H1 (cell line): ENCODE measurements around the gene CYBRD1. TPM values are rescaled to one million over a fixed set of nuclear protein-coding genes. Genes with fewer than 3 reads are reported as not detected.

Experiments used
- CTCF ChIA-PET: fragments of 300-600 bp; sonication (Branson Sonifier 250); formaldehyde crosslinking; loops from one replicate; lab custom pipeline; 2021; ENCODE audit not compliant: partially characterized antibody; lab: Charles Lee
- POLR2A ChIA-PET: fragments of 300-600 bp; sonication (Branson Sonifier 250); formaldehyde crosslinking; loops from one replicate; lab custom pipeline; 2021; ENCODE audit warnings: inconsistent platforms; ENCODE audit not compliant: partially characterized antibody; lab: Charles Lee
- DNase-seq, 2 experiments: peaks; one replicate each; pipeline versions ENCODE4 v3.0.0 to v3.0.0-alpha.2; 2010 to 2022; ENCODE audit warnings: low spot score in 2 of 2, low read depth in 1 of 2, mixed read lengths in 1 of 2
- FAIRE-seq: peaks from 2 replicates; lab custom pipeline; 2011; peaks lifted over from hg19 to GRCh38; lab: Jason Lieb, UNC
- H2AFZ ChIP-seq: 2 replicates; pipeline ENCODE4 v1.8.1; 2012; ENCODE audit warnings: low read length, inconsistent platforms
- H2AK5ac ChIP-seq: 2 replicates; pipeline ENCODE4 v1.6.1; 2013; ENCODE audit warnings: low read depth, low read length
- H2BK120ac ChIP-seq: replicated peaks from 2 replicates; pipeline ENCODE3; 2013; ENCODE audit warnings: low read depth, low read length, inconsistent platforms
- H2BK12ac ChIP-seq: 2 replicates; pipeline ENCODE4 v1.6.1; 2013; ENCODE audit warnings: low read depth, low read length
- H2BK15ac ChIP-seq: 2 replicates; pipeline ENCODE4 v1.6.1; 2013; ENCODE audit warnings: low read length
- H2BK20ac ChIP-seq: 2 replicates; pipeline ENCODE4 v1.6.1; 2013; ENCODE audit warnings: low read length
- H2BK5ac ChIP-seq: 2 replicates; pipeline ENCODE4 v1.6.1; 2013; ENCODE audit warnings: low read depth, low read length
- H3K14ac ChIP-seq: 2 replicates; pipeline ENCODE4 v1.6.1; 2013; ENCODE audit warnings: inconsistent platforms; ENCODE audit not compliant: insufficient read length
- H3K18ac ChIP-seq: 2 replicates; pipeline ENCODE4 v1.6.1; 2013; ENCODE audit warnings: low read length; ENCODE audit errors: extremely low read depth
- H3K23ac ChIP-seq: 2 replicates; pipeline ENCODE4 v1.6.1; 2013; ENCODE audit warnings: inconsistent platforms; ENCODE audit not compliant: insufficient read length
- H3K23me2 ChIP-seq: 2 replicates; pipeline ENCODE4 v1.6.1; 2013; ENCODE audit warnings: low read depth, low read length
- H3K27ac ChIP-seq: 2 replicates; pipeline ENCODE4 v1.6.1; 2011; ENCODE audit warnings: low read depth, low read length, inconsistent platforms
- H3K27me3 ChIP-seq, 4 experiments: replicated peaks in 1 of 4; 1 replicate in 1 of 4; 2 replicates in 3 of 4; pipeline versions ENCODE4 v1.6.1 to v1.8.1; 2011 to 2013; ENCODE audit warnings: low read length in 3 of 4, mild to moderate bottlenecking in 3 of 4, inconsistent platforms in 2 of 4, mixed read lengths in 2 of 4, moderate library complexity in 1 of 4; ENCODE audit not compliant: control insufficient read depth in 3 of 4, insufficient read depth in 3 of 4; ENCODE audit errors: extremely low read depth in 1 of 4
- H3K36me3 ChIP-seq, 4 experiments: 2 replicates each; pipeline versions ENCODE4 v1.6.1 to v1.8.1; 2011 to 2013; ENCODE audit warnings: mild to moderate bottlenecking in 4 of 4, low read length in 3 of 4, moderate library complexity in 2 of 4, control low read depth in 1 of 4, inconsistent platforms in 1 of 4; ENCODE audit not compliant: insufficient read depth in 4 of 4, control insufficient read depth in 2 of 4
- H3K4ac ChIP-seq: replicated peaks from 2 replicates; pipeline ENCODE3; 2013; ENCODE audit warnings: low read length, low read depth, mixed read lengths, inconsistent platforms; ENCODE audit not compliant: insufficient read length
- H3K4me1 ChIP-seq, 4 experiments: replicated peaks in 1 of 4; 1 replicate in 1 of 4; 2 replicates in 3 of 4; pipeline versions ENCODE4 v1.6.1 to v1.8.1; 2011 to 2013; ENCODE audit warnings: low read length in 3 of 4, inconsistent platforms in 2 of 4, mixed read lengths in 1 of 4; ENCODE audit not compliant: insufficient read depth in 4 of 4, control insufficient read depth in 3 of 4
- H3K4me2 ChIP-seq, 2 experiments: 2 replicates each; pipeline versions ENCODE4 v1.6.1 to v1.8.1; 2011 to 2013; ENCODE audit warnings: low read depth in 2 of 2, low read length in 2 of 2, control low read depth in 1 of 2, inconsistent platforms in 1 of 2, mild to moderate bottlenecking in 1 of 2; ENCODE audit not compliant: insufficient read depth in 1 of 2
- H3K4me3 ChIP-seq, 4 experiments: fragments of 200-600, 300-600 bp in 1 of 4; sonication (generic), shearing (Covaris generic), sonication (Bioruptor Twin) in 1 of 4; 2 replicates each; pipeline versions ENCODE4 v1.5.1 to v1.8.1; 2011 to 2016; ENCODE audit warnings: low read length in 4 of 4, low read depth in 3 of 4, control low read depth in 2 of 4, inconsistent platforms in 2 of 4, mild to moderate bottlenecking in 2 of 4, mixed read lengths in 1 of 4, moderate library complexity in 1 of 4; ENCODE audit not compliant: insufficient read depth in 2 of 4; ENCODE audit errors: extremely low read depth in 1 of 4
- H3K56ac ChIP-seq: replicated peaks from 2 replicates; pipeline ENCODE3; 2013; ENCODE audit warnings: low read depth, mild to moderate bottlenecking, mixed read lengths, low read length, inconsistent platforms; ENCODE audit not compliant: insufficient read length
- H3K79me1 ChIP-seq: 2 replicates; pipeline ENCODE4 v1.6.1; 2013; ENCODE audit warnings: low read depth, low read length, control low read depth
- H3K79me2 ChIP-seq, 2 experiments: 2 replicates each; pipeline versions ENCODE4 v1.6.1 to v1.8.1; 2012 to 2013; ENCODE audit warnings: low read length in 2 of 2, mild to moderate bottlenecking in 2 of 2, inconsistent platforms in 1 of 2; ENCODE audit not compliant: insufficient read depth in 2 of 2, control insufficient read depth in 1 of 2
- H3K9ac ChIP-seq, 4 experiments: replicated peaks in 1 of 4; 1 replicate in 1 of 4; 2 replicates in 3 of 4; pipeline versions ENCODE4 v1.6.1 to v1.8.1; 2011 to 2013; ENCODE audit warnings: low read depth in 3 of 4, low read length in 3 of 4, control low read depth in 2 of 4, mild to moderate bottlenecking in 2 of 4, moderate library complexity in 2 of 4, inconsistent platforms in 1 of 4; ENCODE audit errors: extremely low read depth in 1 of 4
- H3K9me3 ChIP-seq, 2 experiments: 2 replicates each; pipeline versions ENCODE4 v1.6.1 to v1.8.1; 2012 to 2013; ENCODE audit warnings: mild to moderate bottlenecking in 2 of 2, moderate library complexity in 2 of 2, control low read depth in 1 of 2, inconsistent platforms in 1 of 2, low read depth in 1 of 2, low read length in 1 of 2, mixed read lengths in 1 of 2; ENCODE audit not compliant: insufficient read depth in 2 of 2
- H4K20me1 ChIP-seq, 2 experiments: replicated peaks in 1 of 2; 2 replicates each; pipeline versions ENCODE3 to v1.8.1; 2011 to 2013; ENCODE audit warnings: inconsistent platforms in 2 of 2, low read length in 2 of 2, mild to moderate bottlenecking in 1 of 2; ENCODE audit not compliant: insufficient read depth in 2 of 2, control insufficient read depth in 1 of 2
- H4K5ac ChIP-seq: 2 replicates; pipeline ENCODE4 v1.6.1; 2013; ENCODE audit warnings: low read length, low read depth, mixed read lengths, inconsistent platforms; ENCODE audit not compliant: insufficient read length
- H4K8ac ChIP-seq: 2 replicates; pipeline ENCODE4 v1.8.0; 2013; ENCODE audit warnings: mild to moderate bottlenecking, moderate library complexity, low read length, inconsistent platforms; ENCODE audit not compliant: insufficient read depth; ENCODE audit errors: extremely low read depth
- H4K91ac ChIP-seq: replicated peaks from 2 replicates; pipeline ENCODE3; 2013; ENCODE audit warnings: low read length, mixed read lengths, inconsistent platforms; ENCODE audit not compliant: insufficient read length
- BCL11A ChIP-seq, 2 experiments: IDR thresholded peaks; one replicate each; pipeline ENCODE4 v1.6.1; 2011; ENCODE audit warnings: low read depth in 2 of 2, low read length in 2 of 2, mild to moderate bottlenecking in 2 of 2
- CHD2 ChIP-seq: IDR thresholded peaks from 2 replicates; pipeline ENCODE4 v1.6.1; 2012; ENCODE audit warnings: low read length, improper control_type of control experiment
- EP300 ChIP-seq, 2 experiments: IDR thresholded peaks; 1 replicate in 1 of 2; 2 replicates in 1 of 2; pipeline ENCODE4 v1.6.1; 2011 to 2012; ENCODE audit warnings: low read depth in 2 of 2, low read length in 2 of 2, mild to moderate bottlenecking in 2 of 2, borderline replicate concordance in 1 of 2, inconsistent platforms in 1 of 2, moderate library complexity in 1 of 2
- KDM4A ChIP-seq: IDR thresholded peaks from one replicate; pipeline ENCODE4 v1.7.1; 2012; ENCODE audit warnings: low read depth, mild to moderate bottlenecking, moderate library complexity, low read length, inconsistent platforms; ENCODE audit not compliant: severe bottlenecking
- KDM5A ChIP-seq: fragments of 200-600 bp; IDR thresholded peaks from 2 replicates; pipeline ENCODE4 v1.7.1; 2012; ENCODE audit warnings: mild to moderate bottlenecking, low read length, inconsistent platforms, mixed read lengths
- MAFK ChIP-seq: IDR thresholded peaks from 2 replicates; pipeline ENCODE4 v1.6.1; 2012; ENCODE audit warnings: low read depth, mild to moderate bottlenecking, improper control_type of control experiment, low read length
- SAP30 ChIP-seq: fragments of 300-600 bp; sonication (generic); IDR thresholded peaks from 2 replicates; pipeline ENCODE4 v1.7.1; 2012; ENCODE audit warnings: low read length, moderate library complexity, mild to moderate bottlenecking, inconsistent platforms; ENCODE audit not compliant: insufficient read depth, insufficient replicate concordance
- TAF7 ChIP-seq: optimal IDR thresholded peaks from 2 replicates; pipeline ENCODE3; 2011; ENCODE audit warnings: low read depth, mild to moderate bottlenecking, inconsistent platforms, low read length, moderate library complexity, borderline replicate concordance
- WGBS, 2 experiments: shearing (Covaris generic) in 1 of 2; methylation state at CpG; one replicate each; pipeline versions ENCODE4 v1.1.6 to v1.1.7; 2013 to 2015; ENCODE audit warnings: low lambda C conversion rate in 2 of 2, mixed read lengths in 2 of 2, inconsistent platforms in 1 of 2, low coverage in 1 of 2, missing lambda C conversion rate in 1 of 2; ENCODE audit not compliant: insufficient replicate concordance in 2 of 2, insufficient coverage in 1 of 2, insufficient read length in 1 of 2; ENCODE audit errors: extremely low coverage in 1 of 2, missing lambda C conversion rate in 1 of 2; 5-methylcytosine and 5-hydroxymethylcytosine counted together
- polyA plus RNA-seq, 7 experiments: library from polyadenylated mRNA; depleted of rRNA in 3 of 7; stranded (reverse) in 5 of 7; unstranded in 2 of 7; fragments of >200 nt in 5 of 7; fragments of 200-250 nt in 2 of 7; gene quantifications; 1 replicate in 5 of 7; 2 replicates in 1 of 7; 4 replicates in 1 of 7; pipeline versions ENCODE4 v1.2.1 to v1.2.3, GENCODE V29; 2011 to 2013; ENCODE audit warnings: missing spikeins in 2 of 7, mixed read lengths in 2 of 7
- total RNA-seq: library from RNA; stranded (reverse); fragmentation: NEBNext Ultra II Directional; extraction: Animal tissue kit (Norgen Biotek cat#: 25700); gene quantifications from 2 replicates; pipeline ENCODE4 v1.2.1, GENCODE V29; 2021
- TF ChIP-seq, protein P1 (sequence below), 3 experiments: IDR thresholded peaks; 1 replicate in 2 of 3; 2 replicates in 1 of 3; pipeline versions ENCODE4 v1.5.1 to v1.6.1; 2011; ENCODE audit warnings: low read length in 3 of 3, mild to moderate bottlenecking in 3 of 3, inconsistent platforms in 2 of 3, low read depth in 1 of 3, moderate library complexity in 1 of 3; ENCODE audit not compliant: insufficient read depth in 1 of 3; ENCODE audit errors: control extremely low read depth in 1 of 3

Gene CYBRD1
- total and polyA plus RNA-seq, 2 of the 8 experiments (the other 6 are each of a cell fraction or from before 2014, with no cell fraction given), result 10.7 to 12.6 TPM

DNA sequence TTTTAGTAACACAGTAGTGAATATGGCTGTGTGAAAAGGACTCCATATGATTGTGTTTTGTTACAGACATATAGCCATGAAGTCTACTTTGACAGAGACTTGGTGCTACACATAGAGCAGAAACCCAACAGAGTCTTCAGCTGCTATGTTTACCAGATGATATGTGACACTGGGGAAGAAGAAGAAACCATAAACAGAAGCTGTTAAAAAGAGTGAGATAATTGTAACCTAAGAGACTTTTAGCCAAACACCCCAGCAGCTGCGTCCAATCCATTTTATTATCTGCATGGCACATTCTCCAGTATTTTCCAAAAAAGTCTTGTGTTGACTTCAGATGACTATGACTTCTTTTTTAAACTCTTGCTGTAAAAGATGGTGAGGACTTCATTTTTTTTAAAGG is 41.4 kb upstream of the CYBRD1 start:
- no peak for FAIRE-seq

More for the DNA sequence above, 41.4 kb upstream of the CYBRD1 start:
- Histone ChIP-seq H3K4me1 (peaks cover 0 to 7% (median 4%) of the 10 kb centered on the region in 4 experiments; a peak in 5 of 7 replicates), H4K91ac (no peak overlapping the region), H2BK12ac (no peak overlapping the region), H3K9ac (no peak overlapping the region), H3K9me3 (no peaks in the 10 kb centered on the region), H2AK5ac (no peak overlapping the region), H3K79me2 (no peaks in the 10 kb centered on the region), H4K8ac (no peak overlapping the region), H3K56ac (no peak overlapping the region), H3K4me3 (no peak overlapping the region), H3K14ac (no peak overlapping the region), H2BK20ac (no peak overlapping the region), H3K79me1 (no peaks in the 10 kb centered on the region; the same call in 1 of the 2 replicates), H4K5ac (no peak overlapping the region), H3K23me2 (no peaks in the 10 kb centered on the region), H2BK120ac (no peak overlapping the region), H3K36me3 (peaks cover 0 to 23% (median 0%) of the 10 kb centered on the region in 4 experiments; a peak in 3 of 8 replicates), H3K27ac (no peak overlapping the region), H2BK5ac (no peak overlapping the region), H2AFZ (no peak overlapping the region), H4K20me1 (no peaks in the 10 kb centered on the region), H3K23ac (no peak overlapping the region), H2BK15ac (no peak overlapping the region), H3K4me2 (no peak overlapping the region), H3K27me3 (no peaks in the 10 kb centered on the region), H3K4ac (no peak overlapping the region), H3K18ac (no peak overlapping the region)
- ChIA-PET POLR2A (no interaction called here), CTCF (no interaction called here)
- TF ChIP-seq CHD2 (no peak), SAP30 (no peak), BCL11A (IDR thresholded peaks at IDR 0.05; ENCODE audit: low read depth in 2 of 2, low read length in 2 of 2) (no peak), KDM5A (no peak), MAFK (no peak), EP300 (IDR thresholded peaks at IDR 0.05; ENCODE audit: borderline replicate concordance in 1 of 2, low read depth in 2 of 2, low read length in 2 of 2) (no peak), TAF7 (no peak), KDM4A (no peak)
- TF ChIP-seq, protein P1, sequence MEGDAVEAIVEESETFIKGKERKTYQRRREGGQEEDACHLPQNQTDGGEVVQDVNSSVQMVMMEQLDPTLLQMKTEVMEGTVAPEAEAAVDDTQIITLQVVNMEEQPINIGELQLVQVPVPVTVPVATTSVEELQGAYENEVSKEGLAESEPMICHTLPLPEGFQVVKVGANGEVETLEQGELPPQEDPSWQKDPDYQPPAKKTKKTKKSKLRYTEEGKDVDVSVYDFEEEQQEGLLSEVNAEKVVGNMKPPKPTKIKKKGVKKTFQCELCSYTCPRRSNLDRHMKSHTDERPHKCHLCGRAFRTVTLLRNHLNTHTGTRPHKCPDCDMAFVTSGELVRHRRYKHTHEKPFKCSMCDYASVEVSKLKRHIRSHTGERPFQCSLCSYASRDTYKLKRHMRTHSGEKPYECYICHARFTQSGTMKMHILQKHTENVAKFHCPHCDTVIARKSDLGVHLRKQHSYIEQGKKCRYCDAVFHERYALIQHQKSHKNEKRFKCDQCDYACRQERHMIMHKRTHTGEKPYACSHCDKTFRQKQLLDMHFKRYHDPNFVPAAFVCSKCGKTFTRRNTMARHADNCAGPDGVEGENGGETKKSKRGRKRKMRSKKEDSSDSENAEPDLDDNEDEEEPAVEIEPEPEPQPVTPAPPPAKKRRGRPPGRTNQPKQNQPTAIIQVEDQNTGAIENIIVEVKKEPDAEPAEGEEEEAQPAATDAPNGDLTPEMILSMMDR (IDR thresholded peaks at IDR 0.05; ENCODE audit: control extremely low read depth in 1 of 3, insufficient read depth in 1 of 3, low read depth in 1 of 3, low read length in 3 of 3), result no peak
- no peak for DNase-seq
- 91% methylated on average over 1 of the region's 1 CpG; no CpG with 5 or more reads in 1 of the 2 experiments for WGBS, 2 experiments
